Hepatocyte (in vitro differentiated cells): ENCODE measurements around the gene OSGIN1.

ENCODE experiments used
- CTCF ChIP-seq: fragments of 200-600 bp; sonication (generic); IDR thresholded peaks from 2 replicates; pipeline ENCODE4 v1.5.1; 2016; ENCODE audit warnings: antibody characterized with exemption, mild to moderate bottlenecking; ENCODE audit not compliant: poor library complexity
- EZH2 ChIP-seq: fragments of 200-600 bp; sonication (generic); IDR thresholded peaks from 2 replicates; pipeline ENCODE4 v1.6.1; 2016; ENCODE audit warnings: antibody characterized with exemption, mild to moderate bottlenecking, borderline replicate concordance
- EZH2phosphoT487 ChIP-seq: fragments of 200-600 bp; sonication (generic); IDR thresholded peaks from one replicate; pipeline ENCODE4 v1.6.1; 2018; ENCODE audit warnings: antibody characterized with exemption, mild to moderate bottlenecking, low read depth, moderate library complexity; ENCODE audit not compliant: unreplicated experiment, severe bottlenecking

DNA sequence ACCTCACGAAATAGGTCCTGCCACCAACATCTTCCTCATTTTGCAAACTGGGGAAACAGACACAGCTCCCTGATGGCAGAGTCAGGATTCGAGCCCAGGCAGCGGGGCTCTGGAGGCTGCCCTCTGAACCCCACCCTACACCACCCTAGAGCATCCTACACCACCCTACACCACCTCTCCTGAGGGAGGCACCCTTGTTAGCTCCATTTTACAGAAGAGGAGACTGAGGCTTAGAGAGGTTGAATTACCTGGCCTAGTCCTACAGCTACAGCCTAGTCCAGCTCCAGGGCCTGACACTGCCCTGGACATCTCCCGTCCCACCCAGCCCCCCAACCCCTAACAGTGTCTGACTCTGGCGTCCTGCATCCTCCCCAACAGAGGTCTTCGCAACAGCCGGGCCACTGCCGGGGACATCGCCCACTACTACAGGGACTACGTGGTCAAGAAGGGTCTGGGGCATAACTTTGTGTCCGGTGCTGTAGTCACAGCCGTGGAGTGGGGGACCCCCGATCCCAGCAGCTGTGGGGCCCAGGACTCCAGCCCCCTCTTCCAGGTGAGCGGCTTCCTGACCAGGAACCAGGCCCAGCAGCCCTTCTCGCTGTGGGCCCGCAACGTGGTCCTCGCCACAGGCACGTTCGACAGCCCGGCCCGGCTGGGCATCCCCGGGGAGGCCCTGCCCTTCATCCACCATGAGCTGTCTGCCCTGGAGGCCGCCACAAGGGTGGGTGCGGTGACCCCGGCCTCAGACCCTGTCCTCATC is 11.8 kb downstream of the OSGIN1 start:
- TF ChIP-seq CTCF (no peak), EZH2 (no peak), EZH2phosphoT487 (no peak)
